Naive thymus-derived CD4-positive, alpha-beta T cell (primary cell): ENCODE measurements around the gene UNC5CL. TPM values are rescaled to one million over a fixed set of nuclear protein-coding genes. Genes with fewer than 3 reads are reported as not detected.
A peak's percentile ranks its signal among the peaks of the same experiment; 100 is the strongest.

ENCODE experiments used
- ATAC-seq: fragments of 150-1000 bp; cut with Tn5 transposase; 2 replicates; pipeline ENCODE4 v1.10.0; 2021; ENCODE audit warnings: mild to moderate bottlenecking, moderate library complexity
- CTCF ChIA-PET: fragments of 350-600 bp; sonication (Branson Sonifier 250); formaldehyde crosslinking; loops from one replicate; lab custom pipeline; 2021; ENCODE audit warnings: antibody characterized with exemption; lab: Charles Lee
- POLR2A ChIA-PET: fragments of 350-600 bp; sonication (Branson Sonifier 250); formaldehyde crosslinking; loops from one replicate; lab custom pipeline; 2021; ENCODE audit warnings: antibody characterized with exemption, inconsistent platforms; lab: Charles Lee
- DNase-seq, 9 donors: peaks; one replicate each; pipeline versions ENCODE4 v3.0.0 to v3.0.0-alpha.2; 2020 to 2022; ENCODE audit warnings: mixed read lengths in 1 of 9
- H3K27ac ChIP-seq: one replicate; pipeline ENCODE4 v1.7.0; 2013; ENCODE audit warnings: mild to moderate bottlenecking, low read depth, low read length, moderate library complexity
- H3K27me3 ChIP-seq, 2 donors: one replicate each; pipeline ENCODE4 v1.7.0; 2013; ENCODE audit warnings: low read length in 2 of 2, mild to moderate bottlenecking in 2 of 2, moderate library complexity in 2 of 2; ENCODE audit not compliant: control insufficient read depth in 2 of 2, insufficient read depth in 2 of 2
- H3K36me3 ChIP-seq, 3 experiments: 1 replicate in 2 of 3; 2 replicates in 1 of 3; pipeline ENCODE4 v1.7.0; 2013; ENCODE audit warnings: low read length in 3 of 3, mild to moderate bottlenecking in 3 of 3, moderate library complexity in 1 of 3; ENCODE audit not compliant: insufficient read depth in 3 of 3, control insufficient read depth in 2 of 3
- H3K4me1 ChIP-seq, 2 donors: one replicate each; pipeline ENCODE4 v1.7.0; 2013; ENCODE audit warnings: low read length in 2 of 2, mild to moderate bottlenecking in 2 of 2, moderate library complexity in 1 of 2; ENCODE audit not compliant: control insufficient read depth in 2 of 2, insufficient read depth in 2 of 2
- H3K4me3 ChIP-seq: 2 replicates; pipeline ENCODE4 v1.7.0; 2013; ENCODE audit warnings: mild to moderate bottlenecking, low read length
- H3K9me3 ChIP-seq, 3 experiments: 1 replicate in 2 of 3; 2 replicates in 1 of 3; pipeline ENCODE4 v1.7.0; 2013; ENCODE audit warnings: low read length in 3 of 3; ENCODE audit not compliant: control insufficient read depth in 2 of 3
- H3K27ac Mint-ChIP-seq, 9 donors: one replicate each; pipeline ENCODE4 v1.8.0; 2020 to 2022; ENCODE audit warnings: mixed read lengths in 9 of 9, mild to moderate bottlenecking in 8 of 9, moderate library complexity in 5 of 9, inconsistent platforms in 2 of 9
- H3K27me3 Mint-ChIP-seq, 5 donors: one replicate each; pipeline ENCODE4 v1.8.0; 2021 to 2022; ENCODE audit warnings: mixed read lengths in 5 of 5, mild to moderate bottlenecking in 1 of 5
- H3K36me3 Mint-ChIP-seq, 5 donors: one replicate each; pipeline ENCODE4 v1.8.0; 2020 to 2022; ENCODE audit warnings: mixed read lengths in 5 of 5, mild to moderate bottlenecking in 3 of 5, inconsistent platforms in 1 of 5
- H3K4me1 Mint-ChIP-seq, 7 donors: one replicate each; pipeline ENCODE4 v1.8.0; 2020 to 2022; ENCODE audit warnings: mixed read lengths in 7 of 7, mild to moderate bottlenecking in 3 of 7, inconsistent platforms in 1 of 7
- H3K4me3 Mint-ChIP-seq, 10 donors: one replicate each; pipeline ENCODE4 v1.8.0; 2020 to 2022; ENCODE audit warnings: mild to moderate bottlenecking in 10 of 10, mixed read lengths in 10 of 10, moderate library complexity in 6 of 10, inconsistent platforms in 2 of 10
- H3K9me3 Mint-ChIP-seq, 11 donors: one replicate each; pipeline ENCODE4 v1.8.0; 2020 to 2022; ENCODE audit warnings: mixed read lengths in 11 of 11, mild to moderate bottlenecking in 4 of 11, inconsistent platforms in 1 of 11, moderate library complexity in 1 of 11
- intact Hi-C, 2 donors: fragments of 100-400 bp; cut with micrococcal nuclease; formaldehyde crosslinking; loops; one replicate each; pipeline ENCODE4 v1.15.1; 2023
- polyA plus RNA-seq, 2 donors: library from polyadenylated mRNA; unstranded; fragments of 300-500 nt; fragmentation: Illumina TruSeq; gene quantifications; one replicate each; pipeline ENCODE4 v1.2.3, GENCODE V29; 2021
- total RNA-seq, 6 experiments: library from RNA in 5 of 6; stranded (reverse) in 5 of 6; gene quantifications; 1 replicate in 5 of 6; 2 replicates in 1 of 6; pipeline ENCODE4 v1.2.3 and lab custom pipeline; 2021 to 2026

Gene UNC5CL
- total RNA-seq: 1 to 10 TPM; 2.2 to 7.2 (median 4.3) TPM
- under 1 TPM; 0.24 to 0.98 TPM for polyA plus RNA-seq
- total RNA-seq (lab: John Stamatoyannopoulos, UW): 5.9 reads per million, percentile 27 among the genes with 10 or more reads in this experiment

- Histone ChIP-seq H3K27ac (no peak within 1 kb of the TSS), H3K27me3 (no peaks in the 10 kb centered on the region), H3K36me3 (peaks cover 0 to 7% (median 0%) of the 10 kb centered on the region in 3 experiments), H3K4me3 (no peak within 1 kb of the TSS), H3K9me3 (no peaks in the 10 kb centered on the region), H3K4me1 (no peaks in the 10 kb centered on the region)
- Mint-ChIP-seq H3K4me1 (peaks cover 0 to 20% (median 0%) of the 10 kb centered on the region in 7 donors), H3K36me3 (peaks cover 0 to 8% (median 0%) of the 10 kb centered on the region in 5 donors), H3K9me3 (no peaks in the 10 kb centered on the region), H3K4me3 (no peak within 1 kb of the TSS), H3K27me3 (no peaks in the 10 kb centered on the region), H3K27ac (peak within 1 kb of the TSS in 2 of 9 donors; percentile 2 to 36)
- ChIA-PET CTCF (interaction anchor here (0.6 to 3.9 kb wide), 8 partner anchors 10 to 1020 kb away, joined by 3 to 29 read pairs (median 5); no protein-coding TSS in a partner anchor), POLR2A (no interaction called here)
- intact Hi-C loops: loop anchor here (1.0 to 10.0 kb wide), 4 partner anchors 11 to 1691 kb away; no protein-coding TSS in a partner anchor
- DNase-seq: peak; percentile 11 to 57 (median 50)
- ATAC-seq: peak; percentile 77
Measured at GRCh38 chr6:41039060-41039998, at the start of gene UNC5CL. Gene UNC5CL, minus strand, starts transcription at chr6:41039221. Its CDS starts 4,147 bp downstream, at chr6:41035074.

- Mint-ChIP-seq H3K27ac (peak overlapping the region in 1 of 9 donors; percentile 46), H3K4me3 (no peak overlapping the region), H3K36me3 (peaks cover 20 to 58% (median 51%) of the 10 kb centered on the region in 5 donors), H3K9me3 (no peaks in the 10 kb centered on the region), H3K27me3 (no peaks in the 10 kb centered on the region), H3K4me1 (peaks cover 13 to 34% (median 21%) of the 10 kb centered on the region in 7 donors)
- no peak for ATAC-seq
- no peaks in the 10 kb centered on the region for H3K27me3 ChIP-seq
- no peak for DNase-seq
- H3K27ac ChIP-seq: no peak overlapping the region
- intact Hi-C loops: no loop called here
- ChIA-PET POLR2A (no interaction called here), CTCF (interaction anchor here (0.7 kb wide), 1 partner anchor 571 kb away, joined by 3 read pairs; no protein-coding TSS in a partner anchor)
- H3K9me3 ChIP-seq: no peaks in the 10 kb centered on the region
- H3K4me1 ChIP-seq: no peaks in the 10 kb centered on the region
- H3K36me3 ChIP-seq: peaks cover 27 to 72% (median 32%) of the 10 kb centered on the region in 3 experiments
- H3K4me3 ChIP-seq: no peak overlapping the region
Measured at GRCh38 chr6:41088451-41088850, 49.4 kb upstream of the UNC5CL start.

GRCh38 chr6:41085182-41085581, 46.2 kb upstream of the UNC5CL start:
- no peak overlapping the region for H3K27ac Mint-ChIP-seq

GRCh38 chr6:41083072-41083471, 44.1 kb upstream of the UNC5CL start:
- CTCF ChIA-PET: interaction anchor here (0.8 to 1.1 kb wide), 2 partner anchors 9 to 10 kb away, joined by 3 read pairs; partner anchors contain the start of gene NFYA
- Histone ChIP-seq H3K4me3 (no peak overlapping the region), H3K4me1 (peaks cover 15 to 23% of the 10 kb centered on the region in 2 donors), H3K27ac (no peak overlapping the region), H3K36me3 (peaks cover 6 to 45% (median 12%) of the 10 kb centered on the region in 3 experiments), H3K9me3 (no peaks in the 10 kb centered on the region), H3K27me3 (no peaks in the 10 kb centered on the region)
- Mint-ChIP-seq H3K27me3 (no peaks in the 10 kb centered on the region), H3K4me3 (peak overlapping the region in 2 of 10 donors; percentile 12 to 36), H3K9me3 (no peaks in the 10 kb centered on the region), H3K27ac (peak overlapping the region in 2 of 9 donors; percentile 15 to 95), H3K36me3 (peaks cover 12 to 63% (median 51%) of the 10 kb centered on the region in 5 donors), H3K4me1 (peaks cover 30 to 86% (median 70%) of the 10 kb centered on the region in 7 donors)
- DNase-seq (no peak), ATAC-seq (no peak)
- intact Hi-C loops: no loop called here
- POLR2A ChIA-PET: interaction anchor here (0.9 kb wide), 1 partner anchor 10 kb away, joined by 5 read pairs; the partner anchor contains the start of genes NFYA and OARD1

More at GRCh38 chr6:41085182-41085581, 46.2 kb upstream of the UNC5CL start:
- Histone ChIP-seq H3K9me3 (no peaks in the 10 kb centered on the region), H3K4me1 (peaks cover 8 to 12% of the 10 kb centered on the region in 2 donors), H3K4me3 (no peak overlapping the region), H3K27me3 (no peaks in the 10 kb centered on the region), H3K27ac (no peak overlapping the region), H3K36me3 (peaks cover 9 to 44% (median 9%) of the 10 kb centered on the region in 3 experiments)
- CTCF ChIA-PET: no interaction called here
- Mint-ChIP-seq H3K4me1 (peaks cover 27 to 65% (median 49%) of the 10 kb centered on the region in 7 donors), H3K9me3 (no peaks in the 10 kb centered on the region), H3K4me3 (no peak overlapping the region), H3K36me3 (peaks cover 12 to 62% (median 48%) of the 10 kb centered on the region in 5 donors), H3K27me3 (no peaks in the 10 kb centered on the region)
- ATAC-seq (no peak), DNase-seq (no peak)
- POLR2A ChIA-PET: no interaction called here
- intact Hi-C loops: no loop called here

GRCh38 chr6:41080621-41081020, 41.6 kb upstream of the UNC5CL start:
- no peaks in the 10 kb centered on the region for H3K9me3 Mint-ChIP-seq
- peak; percentile 82 for ATAC-seq
- H3K4me1 Mint-ChIP-seq: peaks cover 41 to 96% (median 84%) of the 10 kb centered on the region in 7 donors
- H3K4me3 Mint-ChIP-seq: peak overlapping the region; percentile 50 to 89 (median 80)
- no peaks in the 10 kb centered on the region for H3K9me3 ChIP-seq
- POLR2A ChIA-PET: interaction anchor here (0.5 to 1.3 kb wide), 5 partner anchors 11 to 1801 kb away, joined by 3 to 6 read pairs (median 3); no protein-coding TSS in a partner anchor
- H3K27me3 ChIP-seq: no peaks in the 10 kb centered on the region
- H3K27ac ChIP-seq: peak overlapping the region; percentile 70
- H3K36me3 ChIP-seq: peaks cover 0 to 35% (median 9%) of the 10 kb centered on the region in 3 experiments
- CTCF ChIA-PET: interaction anchor here (0.6 to 1.4 kb wide), 5 partner anchors 10 to 118 kb away, joined by 3 to 4 read pairs (median 3); no protein-coding TSS in a partner anchor
- H3K27ac Mint-ChIP-seq: peak overlapping the region; percentile 78 to 95 (median 91)
- peaks cover 4 to 50% (median 40%) of the 10 kb centered on the region in 5 donors for H3K36me3 Mint-ChIP-seq
- intact Hi-C loops: no loop called here
- peak overlapping the region; percentile 10 for H3K4me3 ChIP-seq
- H3K27me3 Mint-ChIP-seq: no peaks in the 10 kb centered on the region
- DNase-seq: peak in 6 of 9 donors; percentile 14 to 46 (median 34)
- H3K4me1 ChIP-seq: peaks cover 20 to 31% of the 10 kb centered on the region in 2 donors

GRCh38 chr6:41079080-41079479, 40.1 kb upstream of the UNC5CL start:
- Histone ChIP-seq H3K9me3 (no peaks in the 10 kb centered on the region), H3K36me3 (peaks cover 0 to 22% (median 5%) of the 10 kb centered on the region in 3 experiments), H3K27ac (peak overlapping the region; percentile 20), H3K4me1 (peaks cover 35 to 46% of the 10 kb centered on the region in 2 donors), H3K4me3 (no peak overlapping the region), H3K27me3 (no peaks in the 10 kb centered on the region)
- DNase-seq: no peak
- H3K27me3 Mint-ChIP-seq: no peaks in the 10 kb centered on the region
- ATAC-seq: no peak
- intact Hi-C loops: loop anchor here (10.0 kb wide), 3 partner anchors 1666 to 1854 kb away; partner anchors contain the start of genes KCNK5 (in 1 of the 2) and TBCC (in 1 of the 2)
- H3K9me3 Mint-ChIP-seq: no peaks in the 10 kb centered on the region
- peak overlapping the region in 6 of 10 donors; percentile 17 to 44 (median 30) for H3K4me3 Mint-ChIP-seq
- ChIA-PET CTCF (interaction anchor here (1.4 kb wide), 1 partner anchor 8 kb away, joined by 4 read pairs; no protein-coding TSS in a partner anchor), POLR2A (interaction anchor here (1.3 kb wide), 1 partner anchor 15 kb away, joined by 4 read pairs; no protein-coding TSS in a partner anchor)
- H3K27ac Mint-ChIP-seq: peak overlapping the region; percentile 75 to 95 (median 86)
- H3K36me3 Mint-ChIP-seq: peaks cover 4 to 43% (median 39%) of the 10 kb centered on the region in 5 donors
- peaks cover 48 to 99% (median 95%) of the 10 kb centered on the region in 7 donors for H3K4me1 Mint-ChIP-seq
